ENCODE measurements around the gene PPP5C.

Gene PPP5C

DNA sequence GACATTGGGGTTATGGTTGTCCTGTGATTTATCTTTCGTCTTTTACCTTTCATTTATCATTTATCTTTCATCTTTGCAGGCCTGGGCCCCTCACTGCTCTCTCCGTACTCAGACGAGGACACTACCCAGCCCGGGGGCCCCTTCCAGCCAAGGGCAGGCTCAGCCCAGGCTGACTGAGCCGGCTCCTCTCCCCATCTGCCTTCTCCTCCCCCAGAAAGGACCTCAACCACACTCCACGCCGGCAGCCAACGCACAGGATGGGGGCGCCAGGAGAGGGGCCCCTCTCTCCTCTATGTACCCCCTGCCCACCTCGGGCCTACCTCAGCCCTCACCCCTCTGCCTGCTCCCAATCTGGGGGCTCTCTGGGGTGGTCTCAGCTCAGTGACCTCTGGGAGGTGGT, 7.4 kb upstream of the PPP5C start:
- DNase-seq: no peak

DNA sequence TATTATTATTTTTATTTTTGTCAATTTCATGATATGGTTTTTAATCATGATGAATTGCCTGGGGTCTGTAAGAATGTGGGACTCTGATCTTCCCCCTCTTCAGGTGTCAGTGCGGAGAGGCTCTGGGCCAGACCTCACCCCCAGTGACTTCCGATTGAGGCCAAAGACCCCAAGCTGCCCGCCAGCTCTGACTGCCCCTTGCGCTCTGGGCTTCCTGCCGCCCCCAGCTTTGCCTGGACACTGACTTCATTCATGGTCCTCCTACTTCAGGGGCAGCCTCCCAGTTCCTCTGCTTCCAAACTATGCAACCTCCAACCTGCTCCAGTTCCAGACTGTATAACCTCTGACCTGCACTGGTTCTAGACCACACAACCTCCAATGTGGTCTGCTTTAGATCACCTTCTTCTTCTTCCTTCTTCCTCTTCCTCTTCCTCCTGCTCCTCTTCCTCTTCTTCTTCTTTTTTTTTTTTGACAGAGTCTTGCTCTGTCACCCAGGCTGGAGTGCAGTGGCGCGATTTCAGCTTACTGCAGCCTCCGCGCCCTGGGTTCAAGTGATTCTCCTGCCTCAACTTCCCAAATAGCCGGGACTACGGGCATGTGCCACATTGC, 6.7 kb upstream of the PPP5C start:
- no peak for DNase-seq

DNA sequence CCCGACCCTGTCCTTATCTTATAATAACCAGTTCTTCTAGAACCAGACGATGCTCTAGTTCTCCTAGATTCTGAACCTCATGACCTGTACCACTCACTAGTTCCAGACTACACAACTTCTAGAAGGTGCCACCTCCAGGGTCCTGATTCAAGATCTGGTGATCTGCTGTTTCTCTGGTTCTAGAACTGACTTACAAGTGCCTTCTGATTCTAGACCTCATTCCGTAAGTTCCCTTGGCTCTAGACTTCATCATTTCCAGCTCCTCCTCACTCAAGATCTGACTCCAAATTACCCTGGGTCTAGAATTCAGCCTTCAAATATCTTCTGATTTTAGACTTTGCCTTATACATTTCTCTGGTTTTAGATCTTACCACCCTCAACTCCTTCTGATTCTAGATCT, 5.0 kb upstream of the PPP5C start:
- no peak for DNase-seq

DNA sequence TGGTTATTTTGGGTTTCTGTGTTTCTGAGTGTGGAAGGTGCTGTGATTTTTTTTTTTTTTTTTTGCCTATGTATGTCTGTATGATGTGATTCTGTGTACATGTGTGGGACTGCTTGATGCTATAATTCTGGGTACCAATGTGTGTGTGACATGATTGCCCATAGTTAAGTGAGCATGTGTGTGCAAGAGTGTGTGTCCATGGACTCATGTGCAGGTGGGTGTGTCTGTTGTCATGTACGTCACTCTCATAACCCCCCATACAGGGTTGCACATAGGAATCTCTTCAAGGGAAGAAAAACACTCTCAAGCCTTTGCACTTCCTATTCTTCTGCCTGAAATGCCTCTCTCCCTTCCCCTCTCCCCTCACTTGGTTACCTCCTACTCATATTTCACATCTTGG, 2.5 kb upstream of the PPP5C start:
- no peak for DNase-seq

DNA sequence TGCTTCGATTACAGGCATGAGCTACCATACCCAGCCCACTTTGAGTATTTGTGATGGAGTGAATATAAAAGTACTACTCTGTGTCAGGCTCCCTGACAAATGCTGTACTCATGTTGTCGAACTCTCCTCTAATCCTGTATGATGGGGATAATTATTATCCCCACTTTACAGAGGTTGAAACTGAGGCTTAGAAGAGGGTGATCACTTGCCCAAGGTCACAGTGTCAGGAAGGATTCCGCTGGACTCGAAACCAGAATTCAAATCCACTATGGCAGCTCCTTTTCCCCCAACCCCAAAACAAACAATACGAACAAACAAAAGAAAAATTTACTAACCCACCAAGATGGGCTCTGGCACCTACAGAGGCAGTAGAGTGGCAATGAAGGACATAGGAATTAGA, 1.7 kb upstream of the PPP5C start:
- DNase-seq: no peak

DNA sequence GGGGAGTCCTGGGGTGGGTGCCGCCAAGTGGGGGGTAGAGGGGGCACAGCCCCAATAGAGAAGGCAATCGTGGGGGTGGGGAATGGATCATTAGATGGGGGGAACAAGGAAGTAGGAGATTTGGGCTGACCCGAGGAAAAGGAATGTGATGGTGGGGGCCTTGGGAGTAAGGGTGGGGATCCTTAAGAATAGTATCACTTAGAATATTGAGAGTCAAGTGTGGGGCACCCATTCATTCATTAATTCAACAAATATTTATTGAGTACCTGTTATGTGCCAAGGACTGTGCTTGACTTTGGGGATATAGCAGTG, 641 bp downstream of the PPP5C start:
- DNase-seq: no peak

DNA sequence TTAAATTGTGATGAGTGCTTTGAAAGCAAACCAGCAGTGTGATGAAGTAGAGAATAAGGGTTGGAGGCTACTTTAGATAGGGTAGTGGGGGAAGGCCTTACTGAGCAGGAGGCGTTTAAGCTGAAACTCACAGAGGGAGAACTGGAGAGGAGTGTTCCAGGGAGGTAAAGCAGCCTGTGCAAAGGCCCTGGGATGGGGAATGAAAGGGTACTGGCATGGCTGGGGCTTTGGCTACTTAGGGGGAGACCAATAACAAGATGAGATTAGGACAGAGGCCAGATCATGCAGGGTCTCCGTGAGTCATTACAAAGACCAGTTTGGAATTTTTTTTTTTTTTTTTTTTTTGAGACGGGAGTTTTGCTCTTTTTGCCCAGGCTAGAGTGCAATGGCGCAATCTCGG, 1.1 kb downstream of the PPP5C start:
- DNase-seq: no peak

DNA sequence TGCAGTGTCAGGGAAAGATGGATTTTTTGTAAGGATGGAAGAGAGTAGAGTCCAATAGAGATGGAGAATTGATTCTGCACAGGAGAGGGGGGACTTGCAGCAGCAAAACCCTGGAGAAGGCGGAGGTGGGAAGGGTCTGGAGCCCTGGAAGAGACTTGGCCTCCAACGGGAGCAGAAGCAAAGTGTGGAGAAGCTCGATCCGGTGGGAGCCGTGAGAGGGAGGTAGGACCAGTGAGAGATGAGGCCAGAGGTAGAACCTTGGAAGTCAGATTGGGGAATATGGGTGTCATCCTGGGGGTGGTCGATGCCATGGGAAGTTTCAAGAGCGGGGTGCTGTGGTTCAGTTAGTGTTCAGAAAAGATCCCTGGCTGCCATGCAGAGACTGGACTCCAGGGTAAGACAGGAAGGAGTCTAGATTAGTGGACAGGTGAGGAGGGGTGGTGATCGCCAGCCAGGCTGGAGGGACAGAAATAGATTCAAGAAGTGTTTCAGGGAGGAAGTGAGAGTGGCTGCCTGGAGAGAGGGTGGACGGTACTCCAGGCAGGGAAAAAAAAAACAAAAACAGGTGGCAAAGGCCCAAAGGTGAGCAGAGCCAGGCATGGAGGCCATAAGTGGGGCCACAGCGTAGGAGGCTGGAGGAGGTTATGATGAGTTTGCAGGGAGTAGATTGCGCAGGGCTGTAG, 2.6 kb downstream of the PPP5C start:
- no peak for DNase-seq

DNA sequence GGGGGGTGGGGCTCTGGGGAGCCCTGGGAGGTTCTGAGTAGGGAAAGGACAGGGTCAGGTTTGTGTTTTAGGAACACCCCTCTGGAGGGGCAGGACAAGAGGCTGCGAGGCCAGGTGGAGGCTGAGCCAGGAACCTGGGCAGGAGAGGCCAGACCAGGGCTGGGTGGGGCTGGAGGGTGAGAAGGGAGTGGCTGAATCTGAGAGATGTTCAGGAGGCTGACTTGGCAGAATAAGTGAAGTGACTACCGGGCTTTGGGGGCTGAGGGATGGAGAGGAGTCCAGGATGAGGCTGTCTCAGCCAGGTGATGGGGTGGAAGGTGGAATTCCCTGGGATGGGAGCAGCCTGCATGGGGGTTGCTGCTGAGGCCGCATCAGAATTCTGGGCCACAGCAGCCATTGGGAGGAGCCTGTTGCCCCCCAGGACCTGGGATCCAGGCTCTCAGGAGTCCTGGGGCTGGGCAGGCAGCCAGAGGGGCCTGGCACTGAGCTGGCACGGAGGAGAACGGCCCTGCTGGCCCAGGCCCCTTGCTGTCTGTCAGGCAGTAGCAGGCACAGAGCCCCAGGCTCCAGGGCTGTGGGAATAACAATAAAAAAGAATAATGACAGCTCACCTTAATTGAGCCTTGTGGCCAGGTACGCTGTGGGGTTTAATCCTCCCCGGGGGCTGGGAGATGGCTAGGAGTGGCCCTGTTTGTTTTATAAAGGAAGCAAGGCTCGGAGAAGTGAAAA, 3.3 kb downstream of the PPP5C start:
- DNase-seq: no peak

DNA sequence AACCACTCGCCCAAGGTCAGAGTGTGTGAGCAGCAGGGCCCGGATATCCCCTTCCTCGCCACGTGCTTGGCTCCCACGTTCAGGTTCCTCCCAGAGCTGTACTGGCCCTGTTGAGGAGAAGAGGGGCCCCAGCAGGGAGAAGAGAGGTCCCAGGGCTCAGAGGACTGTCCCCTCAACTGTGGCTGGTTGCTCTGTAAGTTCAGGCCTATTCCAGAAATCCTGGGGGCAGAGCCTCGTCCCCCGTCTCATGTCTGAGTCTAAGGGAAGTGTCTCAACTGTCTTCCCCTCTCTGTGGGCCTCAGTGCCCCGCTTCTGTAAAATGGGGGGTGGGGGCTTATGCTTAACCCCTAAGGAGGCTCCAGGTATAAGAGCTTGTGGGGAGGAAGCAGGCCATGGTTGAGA, 3.9 kb downstream of the PPP5C start:
- DNase-seq: no peak

DNA sequence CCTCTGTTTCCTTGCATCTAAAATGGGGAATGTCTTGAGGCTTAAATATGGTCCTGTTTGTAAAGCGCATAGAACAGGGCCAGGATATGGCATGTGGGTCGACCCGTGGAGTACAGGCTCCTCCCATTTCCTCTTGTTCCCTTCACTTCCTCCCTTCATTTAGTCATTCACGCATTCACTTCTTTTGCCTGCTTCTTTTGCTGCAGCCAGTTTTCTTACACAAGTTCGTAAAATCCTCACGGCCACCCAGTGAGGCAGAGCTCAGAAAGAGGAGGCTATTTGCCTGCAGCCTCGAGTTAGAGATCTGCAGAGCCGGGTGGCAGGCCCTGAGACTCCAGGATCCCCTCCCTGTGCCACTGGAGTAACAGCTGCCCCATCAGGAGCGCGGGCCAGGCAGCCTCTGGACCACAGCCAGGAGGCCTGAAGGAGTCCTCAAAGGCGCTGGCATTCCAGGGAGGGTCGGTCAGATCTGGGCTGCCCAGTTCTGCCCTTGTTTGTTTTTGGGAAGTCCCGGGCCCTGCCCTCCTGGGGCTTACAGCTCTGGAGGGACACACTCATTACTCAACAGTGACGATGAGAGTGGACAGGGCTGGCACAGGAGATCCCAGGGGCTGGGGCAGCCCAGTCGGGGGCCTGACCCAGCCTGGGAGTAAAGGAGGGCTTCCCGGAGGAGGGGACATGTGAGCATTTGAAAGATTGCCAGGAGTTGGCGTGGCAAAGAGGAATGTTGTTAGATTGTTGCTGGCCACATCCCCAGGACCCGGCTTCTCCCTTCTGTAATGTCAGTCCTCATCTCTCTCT, 4.6 kb downstream of the PPP5C start:
- DNase-seq: no peak

DNA sequence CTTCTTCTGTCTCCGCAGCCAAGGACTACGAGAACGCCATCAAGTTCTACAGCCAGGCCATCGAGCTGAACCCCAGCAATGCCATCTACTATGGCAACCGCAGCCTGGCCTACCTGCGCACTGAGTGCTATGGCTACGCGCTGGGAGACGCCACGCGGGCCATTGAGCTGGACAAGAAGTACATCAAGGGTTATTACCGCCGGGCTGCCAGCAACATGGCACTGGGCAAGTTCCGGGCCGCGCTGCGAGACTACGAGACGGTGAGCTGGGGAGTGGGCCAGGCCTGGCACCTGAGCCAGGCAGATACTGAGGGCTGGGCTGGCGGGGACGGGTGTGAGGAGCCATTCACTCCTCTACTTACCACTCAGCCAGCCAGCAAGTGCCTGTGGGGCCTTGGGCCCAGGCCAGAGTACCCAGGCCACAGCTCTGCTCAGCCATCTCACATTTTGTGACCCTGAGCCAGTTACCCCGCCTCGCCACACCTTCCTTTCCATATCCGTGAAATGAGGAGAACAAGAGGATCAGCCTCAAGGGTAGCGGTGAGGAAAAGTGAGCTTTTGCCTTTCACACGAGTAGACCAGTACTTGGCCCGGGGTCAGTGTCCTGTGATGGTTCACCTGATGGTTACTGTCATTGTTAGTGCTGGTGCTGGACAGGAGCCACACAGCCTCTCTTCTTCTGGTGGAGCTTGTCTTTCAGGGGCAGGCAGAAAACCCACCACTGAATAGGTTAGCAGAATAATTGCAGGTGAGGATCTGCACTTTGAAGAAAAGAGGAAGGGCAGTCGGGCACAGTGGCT, 7.0 kb downstream of the PPP5C start:
- no peak for DNase-seq

DNA sequence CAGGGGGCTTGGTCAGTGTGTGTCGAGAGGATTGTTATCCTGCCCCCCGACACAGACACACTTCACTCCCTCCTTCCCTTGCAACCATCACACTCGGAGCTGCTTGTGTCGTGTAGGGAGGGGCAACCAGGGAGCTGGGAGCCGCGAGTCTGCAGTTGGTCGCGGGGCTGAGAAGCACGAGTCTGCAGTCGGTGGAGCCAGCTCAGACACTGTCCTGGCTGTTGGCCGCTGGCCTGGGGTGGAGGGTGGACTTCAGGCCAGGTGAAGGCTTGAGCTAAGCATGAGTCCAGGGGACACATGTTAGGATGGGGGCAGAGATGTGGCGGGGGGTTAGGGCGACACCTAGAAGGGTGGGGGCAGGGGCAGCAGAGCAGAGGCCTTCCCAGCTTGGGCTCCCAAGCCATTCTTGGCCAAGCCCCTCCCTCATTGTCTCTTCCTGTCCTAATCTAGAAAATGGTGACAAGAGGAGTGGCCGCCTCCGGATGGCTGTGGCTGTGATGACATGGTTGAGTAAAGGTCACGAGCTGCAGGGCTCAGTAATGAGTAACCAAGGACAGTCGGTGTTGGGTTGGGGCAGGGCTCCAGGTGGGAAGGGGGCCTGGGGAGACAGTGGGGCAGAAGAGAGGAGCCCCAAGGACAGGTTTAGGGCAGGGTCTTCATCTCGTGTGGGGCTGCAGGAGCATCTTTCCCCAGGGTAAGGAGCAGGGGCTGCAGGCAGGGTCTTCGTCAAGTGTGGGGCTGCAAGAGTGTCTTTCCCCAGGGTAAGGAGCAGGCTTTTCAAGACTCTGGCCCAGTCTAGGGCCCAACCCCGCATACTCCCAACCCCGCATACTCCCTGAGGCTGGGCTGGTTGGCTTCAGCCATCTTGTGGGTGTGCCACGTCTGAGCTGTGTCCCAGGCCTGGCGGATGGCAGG, 8.6 kb downstream of the PPP5C start:
- DNase-seq: no peak

DNA sequence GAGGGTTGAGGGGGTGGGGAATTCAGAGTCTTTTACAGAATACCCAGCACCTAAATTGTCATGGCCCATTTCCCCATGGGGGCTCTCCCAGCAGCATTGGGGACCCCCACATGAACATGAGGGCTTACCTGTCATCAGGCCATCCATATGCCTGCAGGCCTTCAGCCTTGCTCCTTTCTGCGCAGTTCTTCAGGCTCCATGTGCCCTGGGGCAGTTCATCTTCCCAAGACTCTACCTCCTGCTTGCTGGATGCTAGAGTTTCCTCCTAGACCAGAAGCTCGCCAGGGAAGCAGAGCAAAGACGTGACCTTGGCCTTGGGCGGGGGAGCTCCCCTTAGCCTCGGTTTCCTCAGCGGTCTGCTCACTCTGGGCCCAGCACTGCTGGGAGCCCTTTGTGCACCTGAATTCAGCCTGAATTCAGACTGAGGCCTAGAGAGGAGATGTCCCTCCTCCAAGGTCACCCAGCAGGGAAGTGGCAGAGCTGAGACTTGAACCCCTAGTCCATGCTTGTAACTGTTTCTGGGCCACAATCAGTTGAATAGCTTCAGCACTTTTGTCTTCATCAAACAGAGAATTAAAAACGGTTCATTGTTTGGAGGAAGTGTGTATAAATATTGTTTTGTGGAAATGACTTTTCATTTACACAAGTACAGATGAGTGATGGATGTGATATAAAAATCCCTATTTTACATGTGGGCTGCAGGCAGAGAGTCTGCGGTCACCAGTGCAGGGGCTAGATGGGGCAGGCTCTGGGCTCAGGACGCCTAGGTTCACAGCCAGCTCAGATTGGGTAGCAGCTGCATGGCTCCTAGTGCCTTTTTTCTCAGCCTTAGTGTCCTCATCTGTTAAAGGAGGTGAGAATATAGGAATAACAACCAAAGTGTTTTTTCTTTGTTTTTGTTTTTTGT, 9.5 kb downstream of the PPP5C start:
- no peak for DNase-seq

DNA sequence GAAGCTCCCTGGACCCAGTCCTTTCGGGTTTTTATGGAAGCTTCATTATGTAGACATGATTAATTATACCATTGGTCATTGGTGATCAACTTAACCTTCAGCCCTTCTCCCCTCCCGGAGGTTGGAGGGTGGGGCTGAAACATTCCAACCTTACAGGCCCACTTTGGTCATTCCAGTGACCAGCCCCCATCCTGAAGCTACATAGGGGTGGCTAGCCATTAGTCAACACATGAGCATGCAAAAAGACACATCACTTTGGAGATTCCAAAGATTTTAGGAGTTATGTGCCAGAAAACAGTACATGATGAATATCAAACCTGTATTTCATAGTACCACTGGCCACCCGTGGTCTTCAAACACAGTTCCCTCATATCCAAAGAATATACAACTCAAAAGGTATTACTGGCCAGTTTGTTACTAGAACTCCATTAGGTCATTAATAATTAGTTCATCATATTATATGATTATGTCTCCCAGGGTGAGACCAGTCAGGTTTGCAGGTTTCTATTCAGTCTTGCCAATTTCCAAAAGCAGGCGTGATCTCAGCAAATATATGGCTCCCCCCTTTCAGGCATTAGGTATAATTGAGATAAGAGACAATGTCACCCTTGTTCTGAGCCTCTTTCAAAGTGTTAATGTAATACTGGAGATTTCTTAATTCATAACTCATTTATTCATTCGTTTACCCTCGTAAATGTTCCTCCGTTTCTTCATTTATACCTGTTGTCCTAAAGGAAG, 11.1 kb downstream of the PPP5C start:
- no peak for DNase-seq

DNA sequence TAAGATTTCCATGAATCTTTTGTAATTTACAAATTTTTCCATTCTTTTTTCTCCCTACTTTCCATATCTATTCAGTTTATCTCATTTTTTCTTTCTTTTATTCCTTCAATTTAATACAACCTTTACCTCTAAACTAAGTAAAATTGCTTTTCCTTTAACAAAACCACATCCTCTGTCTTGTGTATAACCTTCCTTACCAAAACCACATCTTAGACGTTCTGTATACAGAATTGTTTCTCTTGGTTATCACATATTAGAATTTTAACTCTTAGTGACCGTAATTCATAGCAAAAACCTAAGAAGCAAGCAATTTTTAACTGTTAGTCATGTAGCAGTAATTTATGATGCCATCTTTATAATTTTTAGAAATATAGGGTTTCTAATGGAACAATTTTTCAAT, 15.0 kb downstream of the PPP5C start:
- DNase-seq: no peak

DNA sequence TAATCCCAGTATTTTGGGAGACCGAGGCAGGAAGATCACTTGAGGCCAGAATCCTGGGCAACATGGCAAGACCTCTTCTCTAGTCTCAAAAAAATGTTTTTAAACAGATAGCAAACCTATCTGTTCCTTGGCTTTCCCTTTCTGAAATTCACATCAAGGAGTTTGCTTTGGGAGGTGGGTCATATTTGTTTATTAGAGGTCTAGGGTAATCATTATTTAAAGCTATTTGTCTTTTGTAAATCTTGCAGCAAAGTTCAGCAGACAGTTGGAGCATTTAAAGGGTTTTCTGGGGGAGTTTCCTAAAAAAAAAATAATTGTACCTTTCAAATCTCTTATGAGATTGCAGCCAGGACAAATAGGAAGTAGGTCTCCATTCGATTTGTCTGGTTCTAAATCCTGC, 17.5 kb downstream of the PPP5C start:
- no peak for DNase-seq

DNA sequence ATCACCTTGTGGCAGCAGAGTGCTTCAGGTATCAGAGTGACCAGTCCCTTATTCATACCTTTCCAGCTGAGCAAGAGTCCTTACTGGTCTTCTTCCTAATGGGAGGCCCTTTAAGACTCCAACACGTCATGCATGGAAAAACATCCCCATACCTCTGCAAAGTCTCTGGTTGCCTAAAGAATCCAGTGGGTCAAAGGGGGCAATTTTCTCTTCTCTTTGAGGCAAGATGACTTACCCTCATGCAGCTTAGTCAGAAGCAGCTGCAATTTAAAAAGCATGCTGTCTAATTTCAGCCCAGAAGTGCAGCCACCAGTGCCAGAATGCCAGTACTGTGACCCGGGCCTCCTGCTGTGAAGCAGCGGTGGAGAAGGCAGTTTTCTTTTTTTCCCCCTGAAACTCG, 18.7 kb downstream of the PPP5C start:
- no peak for DNase-seq

DNA sequence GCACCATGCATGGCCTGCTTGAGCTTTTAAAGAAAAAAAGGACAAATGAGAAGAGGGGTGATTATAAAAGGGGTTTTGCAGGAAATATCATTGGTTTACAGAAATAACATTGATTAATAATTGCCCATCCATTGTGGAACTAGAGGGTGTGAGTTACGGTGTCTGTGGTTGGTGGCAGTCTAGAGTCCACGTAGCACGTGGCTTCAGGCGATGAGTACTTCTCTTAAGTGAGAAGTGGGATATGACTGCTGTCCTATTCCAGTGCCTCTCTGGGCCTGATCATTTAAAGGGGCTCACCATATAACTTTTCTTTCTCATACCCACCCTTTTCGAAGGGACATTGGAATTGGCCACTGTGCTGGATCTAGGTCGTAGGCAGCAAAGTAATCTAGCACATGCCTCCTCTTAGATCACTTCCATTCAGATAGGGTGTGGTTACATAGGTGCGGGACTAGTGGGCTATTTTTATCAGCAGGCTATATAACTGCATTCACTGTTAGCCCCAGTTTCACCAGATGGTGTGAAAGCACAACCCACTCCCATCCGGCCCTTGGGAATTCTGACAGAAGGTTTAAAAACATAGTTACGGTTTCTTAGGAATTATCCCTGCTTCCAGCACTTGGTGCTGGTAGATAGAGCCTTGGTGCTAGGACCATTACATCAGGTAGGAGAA, 19.9 kb downstream of the PPP5C start:
- DNase-seq: no peak
